Stimulated activated CD4-positive, alpha-beta T cell treated with anti-CD3 and anti-CD28 coated beads, Interleukin-2, amount 100 ng/mL, for 24 hours (primary cell): ENCODE data around the gene TEKT5.
"Not testable (repeated sequence)": the region's sequence is repeated elsewhere in the genome, so short reads cannot be mapped to it uniquely, and the experiment has no call there.

Experiments
- DNase-seq, 2 donors: peaks; one replicate each; pipeline ENCODE4 v3.0.0-alpha.2; 2020

TEKT5 gene

DNA sequence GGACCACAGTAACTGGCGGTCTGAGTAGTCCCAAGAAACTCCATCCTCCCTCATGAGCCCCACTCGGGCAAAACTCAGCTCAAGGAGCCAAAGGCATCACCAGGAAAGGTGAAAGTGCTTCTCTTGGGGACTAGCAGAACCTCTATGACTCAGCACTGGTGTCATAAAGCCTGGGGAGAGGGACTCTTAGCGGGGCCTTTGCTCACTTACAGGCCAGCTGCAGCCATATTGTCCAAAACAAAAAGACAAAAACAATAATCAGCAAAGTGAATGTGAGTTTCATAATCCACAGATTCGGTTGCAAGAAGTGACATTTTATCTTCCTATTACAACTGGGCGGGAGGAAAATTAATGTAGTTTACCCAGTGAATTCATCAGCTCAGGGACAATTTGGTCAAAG is at the start of gene TEKT5:
Gene TEKT5, minus strand, starts transcription at position 101 of the 400 bp plus-strand sequence. Its CDS starts 57 bp downstream, at position 44.
- no peak for DNase-seq

DNA sequence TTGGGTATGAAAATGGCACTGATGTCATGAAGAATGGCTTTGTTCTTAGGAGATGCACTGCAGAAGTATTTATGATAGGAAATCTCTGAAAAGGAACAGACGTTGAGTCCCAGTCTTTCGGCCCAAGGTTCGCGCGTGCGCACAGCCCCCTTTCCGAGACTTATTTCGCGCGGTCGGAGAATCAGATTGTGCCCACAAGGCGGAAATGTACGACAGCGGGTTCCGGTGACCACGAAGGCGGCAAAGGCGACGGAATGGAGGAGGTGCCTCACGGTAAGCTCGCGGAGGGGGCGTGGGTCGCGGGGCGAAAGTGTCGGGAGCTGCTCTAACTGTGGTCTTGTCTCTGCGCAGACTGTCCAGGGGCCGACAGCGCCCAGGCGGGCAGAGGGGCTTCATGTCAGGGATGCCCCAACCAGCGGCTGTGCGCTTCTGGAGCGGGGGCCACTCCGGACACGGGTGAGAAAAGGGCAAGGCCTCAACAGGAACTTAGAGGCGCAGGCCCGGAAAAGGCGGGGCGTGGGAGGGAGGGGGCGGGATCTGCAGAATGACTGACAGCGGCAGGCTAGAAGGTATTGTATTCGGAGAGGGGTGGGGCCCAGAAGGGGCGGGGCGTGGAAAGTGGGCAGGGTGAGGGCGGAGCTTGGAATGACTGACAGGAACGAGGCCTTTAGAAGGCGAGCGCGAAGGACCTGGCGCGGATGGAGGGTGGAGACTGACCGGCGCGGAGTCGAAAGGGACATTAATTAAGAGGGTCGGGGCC is 49.1 kb upstream of the TEKT5 start, which contains the start of gene NUBP1:
Gene NUBP1, plus strand, starts transcription at position 233 of the 760 bp plus-strand sequence. Its CDS starts 22 bp downstream, at position 255.
- DNase-seq, result peak; percentile 100

DNA sequence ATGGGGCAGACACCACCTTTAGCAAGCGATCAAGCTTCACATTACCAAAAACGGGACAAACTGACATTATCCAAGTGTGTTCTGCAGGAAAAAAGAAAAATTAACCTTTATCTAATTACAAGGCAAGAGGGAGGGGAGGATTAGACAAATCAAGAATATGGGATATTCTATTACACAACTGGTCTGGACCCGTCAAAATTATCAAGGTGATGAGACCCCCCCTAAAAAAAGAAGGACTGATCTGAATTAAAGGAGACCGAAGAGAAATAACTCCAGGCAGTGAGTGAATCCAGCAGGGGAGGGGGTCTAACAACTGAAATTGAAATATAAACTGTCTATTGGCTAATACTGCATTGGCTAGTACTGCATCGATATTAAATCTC is 48.5 kb upstream of the TEKT5 start:
- DNase-seq, result no peak

DNA sequence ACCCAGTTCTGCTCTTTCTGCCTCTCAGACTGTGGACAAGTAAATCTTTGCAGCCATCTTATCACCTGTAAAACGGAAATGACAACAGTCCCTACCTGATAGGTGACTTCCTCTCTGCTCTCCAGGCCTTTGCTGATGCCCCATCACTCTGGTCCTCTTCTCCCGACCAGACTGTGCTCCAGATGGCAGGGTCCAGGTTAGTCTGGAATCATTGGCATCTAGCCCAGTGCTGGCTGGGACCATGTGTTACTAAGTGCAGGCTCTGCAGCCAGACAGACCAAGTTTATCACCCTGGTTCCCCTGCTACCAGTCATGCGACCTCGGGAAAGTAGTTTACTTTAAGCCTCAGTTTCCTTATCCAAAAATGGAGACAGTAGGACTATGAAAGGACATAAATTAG is 47.1 kb upstream of the TEKT5 start:
- DNase-seq, result no peak

DNA sequence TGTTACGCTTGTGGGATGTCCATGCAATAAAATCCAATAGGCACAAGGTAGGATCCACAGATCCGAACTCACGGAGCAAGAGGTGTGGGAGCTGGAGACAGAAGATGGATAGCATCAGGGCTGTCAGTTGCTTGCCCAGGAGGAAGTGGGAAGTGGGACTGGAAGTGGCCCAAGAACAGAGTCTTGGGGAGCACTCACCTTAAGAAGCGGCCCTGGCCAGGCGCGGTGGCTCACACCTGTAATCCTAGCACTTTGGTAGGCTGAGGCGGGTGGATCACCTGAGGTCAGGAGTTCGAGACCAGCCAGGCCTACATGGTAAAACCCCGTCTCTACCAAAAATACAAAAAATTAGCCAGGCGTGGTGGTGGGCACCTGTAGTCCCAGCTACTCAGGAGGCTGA is 46.5 kb upstream of the TEKT5 start:
- DNase-seq, result not testable (repeated sequence)

DNA sequence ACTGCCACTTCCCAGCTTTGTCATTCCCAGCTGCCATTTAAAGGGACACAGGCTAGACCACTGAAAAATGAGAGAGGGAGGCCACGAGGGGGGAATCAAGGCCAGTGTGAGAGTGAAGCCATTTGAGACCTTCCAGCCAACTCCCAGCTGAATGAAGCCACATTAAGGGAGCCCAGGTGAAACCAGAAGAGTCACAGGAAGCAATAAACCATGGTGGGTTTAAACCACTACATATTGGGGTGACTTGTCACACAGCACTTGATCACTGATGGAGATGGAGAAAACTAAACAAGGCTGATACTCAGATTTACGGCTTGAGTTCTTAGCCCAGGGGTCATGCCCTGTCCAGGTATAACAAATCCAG is 46.1 kb upstream of the TEKT5 start:
- no peak for DNase-seq

DNA sequence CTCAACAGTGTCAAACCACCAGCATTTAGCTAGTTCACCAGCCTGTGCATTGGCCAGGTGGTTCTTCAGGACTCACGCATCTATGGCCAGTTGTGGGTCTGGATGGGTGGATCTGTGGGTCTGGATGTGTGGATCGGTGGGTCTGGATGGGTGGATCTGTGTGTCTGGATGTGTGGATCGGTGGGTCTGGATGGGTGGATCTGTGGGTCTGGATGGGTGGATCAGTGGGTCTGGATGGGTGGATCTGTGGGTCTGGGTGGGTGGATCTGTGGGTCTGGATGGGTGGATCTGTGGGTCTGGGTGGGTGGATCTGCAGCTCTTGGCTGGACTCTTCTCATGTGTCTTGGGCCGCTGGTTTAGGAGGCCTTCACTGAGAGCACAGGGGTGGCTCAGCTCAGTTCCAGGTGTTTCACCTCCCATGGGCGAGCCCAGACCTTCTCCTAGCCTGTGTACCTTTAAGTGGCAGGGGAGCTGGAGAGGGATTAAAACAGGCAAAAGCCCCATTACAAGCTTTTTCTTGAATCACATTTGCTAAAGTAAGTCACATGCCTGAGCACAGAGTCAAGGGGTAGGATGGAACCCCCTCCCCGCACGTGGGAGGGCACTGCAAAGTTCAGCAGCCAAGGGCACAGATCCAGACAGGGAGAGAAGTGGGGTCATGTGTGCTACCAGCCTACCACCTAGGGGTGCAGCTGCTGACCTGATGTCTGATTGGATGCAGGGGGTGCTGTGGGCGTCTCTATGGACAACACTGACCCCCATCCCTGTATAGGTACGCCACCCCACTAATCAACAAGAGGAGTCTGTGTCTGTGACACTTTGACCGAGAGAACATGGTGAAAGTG is 45.5 kb upstream of the TEKT5 start:
- DNase-seq, result no peak

DNA sequence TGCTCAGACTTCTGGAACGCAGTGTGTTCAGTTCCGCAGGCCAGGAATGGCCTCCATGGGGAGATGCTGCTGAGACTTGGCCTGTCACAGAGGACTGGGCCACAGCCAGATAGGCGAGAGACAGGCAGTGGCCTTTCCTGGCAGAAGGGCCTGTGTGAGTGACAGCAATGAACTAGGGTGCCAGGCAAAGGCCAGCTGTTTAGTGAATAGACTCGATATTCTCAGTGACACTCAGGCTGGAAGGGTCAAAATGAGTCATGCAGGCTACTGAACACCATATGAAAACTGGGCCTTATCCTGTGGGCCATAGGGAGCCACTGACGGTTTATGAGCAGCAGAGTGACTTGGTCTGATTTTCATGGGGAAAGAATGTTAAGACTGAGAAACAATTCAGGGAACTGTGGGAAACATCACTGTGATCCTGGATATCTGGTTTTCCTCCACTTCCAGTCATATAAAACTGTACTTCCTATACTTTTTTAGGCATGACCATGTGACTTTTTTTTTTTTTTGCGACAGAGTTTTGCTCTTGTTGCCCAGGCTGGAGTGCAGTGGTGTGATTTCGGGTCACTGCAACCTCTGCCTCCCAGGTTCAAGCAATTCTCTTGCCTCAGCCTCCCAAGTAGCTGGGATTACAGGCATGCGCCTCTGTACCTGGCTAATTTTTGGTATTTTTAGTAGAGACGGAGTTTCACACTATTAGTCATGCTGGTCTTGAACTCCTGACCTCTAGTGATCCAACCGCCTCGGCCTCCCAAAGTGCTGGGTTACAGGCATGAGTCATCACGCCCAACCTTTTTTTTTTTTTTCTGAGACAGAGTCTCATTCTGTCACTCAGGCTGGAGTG is 43.7 kb upstream of the TEKT5 start:
- DNase-seq, result peak; percentile 49 to 61

DNA sequence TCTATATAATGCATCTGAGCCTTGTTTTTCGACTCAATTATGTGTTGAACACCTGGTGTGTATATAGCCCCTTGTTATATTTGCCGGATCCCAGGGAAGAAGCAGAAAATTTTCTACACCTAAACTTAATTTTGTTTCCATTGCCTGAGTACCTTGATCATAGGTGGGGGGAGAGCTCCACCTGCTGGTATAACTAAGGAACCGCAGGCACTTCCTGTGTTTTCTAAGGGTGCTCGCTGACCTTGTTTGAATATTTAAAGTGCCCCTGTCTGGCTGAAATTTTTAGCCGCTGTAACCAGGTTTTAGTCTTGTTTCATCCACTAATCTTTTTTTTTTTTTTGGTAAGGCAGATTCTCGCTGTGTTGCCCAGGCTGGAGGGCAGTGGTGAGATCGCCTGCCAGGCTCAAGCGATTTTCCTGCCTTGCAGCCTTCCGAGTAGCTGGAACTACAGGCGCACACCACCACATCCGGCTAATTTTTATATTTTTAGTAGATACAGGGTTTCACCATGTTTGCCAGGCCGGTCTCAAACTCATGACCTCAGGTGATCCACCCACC is 42.4 kb upstream of the TEKT5 start:
- DNase-seq, result peak; percentile 54 to 75

DNA sequence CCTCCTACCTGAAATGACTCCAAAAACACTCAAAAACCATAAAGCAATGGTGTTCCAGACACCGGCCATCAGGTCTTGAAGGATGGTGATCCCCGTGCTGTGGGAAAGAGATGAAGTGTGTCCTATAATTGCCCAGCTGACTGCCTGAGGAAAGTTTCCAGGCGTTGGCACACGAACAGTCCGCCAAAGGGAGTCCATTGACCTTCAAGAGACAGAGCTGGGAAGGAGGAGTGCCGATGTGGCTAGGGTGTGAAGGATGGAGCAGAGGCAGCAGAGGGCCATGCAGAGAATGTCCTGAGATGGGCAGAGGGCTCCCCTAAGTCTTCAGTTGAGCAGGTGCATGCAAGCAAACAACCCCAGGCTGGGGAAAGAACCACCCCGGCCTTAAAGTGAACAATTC is 37.1 kb upstream of the TEKT5 start:
- no peak for DNase-seq

DNA sequence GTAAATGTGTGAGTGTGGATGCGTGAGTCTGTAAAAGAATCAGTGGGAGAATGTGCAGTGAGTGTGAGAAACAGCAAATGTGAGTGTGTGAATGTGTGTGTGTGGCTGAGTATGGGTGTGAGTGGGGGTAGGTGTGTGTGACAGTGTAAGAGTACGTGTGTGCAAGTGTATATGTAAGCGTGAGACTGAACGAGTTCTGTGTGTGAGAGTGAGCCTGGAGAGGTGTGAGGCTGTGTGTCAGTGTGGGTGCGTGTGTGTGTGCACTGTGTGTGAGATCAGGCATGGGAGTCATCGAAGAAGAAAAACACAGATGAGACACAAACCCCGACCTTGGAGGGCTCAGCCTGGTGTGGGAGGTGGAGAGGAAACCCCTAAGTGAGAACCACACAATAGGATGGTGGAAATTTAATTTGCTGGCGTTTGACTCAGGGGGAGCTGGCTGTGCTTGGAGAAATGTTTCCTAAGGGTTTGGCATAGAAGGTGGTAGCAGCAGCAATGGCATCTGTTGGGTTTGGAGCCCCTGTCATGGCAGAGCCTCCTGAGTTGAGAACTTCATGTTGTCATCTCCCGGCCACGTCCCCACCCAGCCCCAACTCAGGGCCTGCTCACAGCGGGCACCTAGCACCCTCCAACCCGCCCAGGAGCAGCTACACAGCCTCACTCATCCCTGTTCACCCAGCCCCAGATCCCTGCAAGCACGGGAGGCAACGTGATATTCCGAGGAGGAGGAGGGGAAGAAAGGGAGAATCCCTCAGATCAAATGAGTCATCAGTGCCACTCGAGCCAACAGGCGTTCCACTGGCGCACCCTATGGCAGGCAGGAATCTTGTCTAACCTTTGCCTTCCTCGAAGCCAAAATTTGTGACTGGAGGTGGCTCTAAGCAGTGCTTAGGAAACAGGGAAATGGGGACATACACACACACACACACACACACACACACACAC is 34.6 kb upstream of the TEKT5 start:
- no peak for DNase-seq

DNA sequence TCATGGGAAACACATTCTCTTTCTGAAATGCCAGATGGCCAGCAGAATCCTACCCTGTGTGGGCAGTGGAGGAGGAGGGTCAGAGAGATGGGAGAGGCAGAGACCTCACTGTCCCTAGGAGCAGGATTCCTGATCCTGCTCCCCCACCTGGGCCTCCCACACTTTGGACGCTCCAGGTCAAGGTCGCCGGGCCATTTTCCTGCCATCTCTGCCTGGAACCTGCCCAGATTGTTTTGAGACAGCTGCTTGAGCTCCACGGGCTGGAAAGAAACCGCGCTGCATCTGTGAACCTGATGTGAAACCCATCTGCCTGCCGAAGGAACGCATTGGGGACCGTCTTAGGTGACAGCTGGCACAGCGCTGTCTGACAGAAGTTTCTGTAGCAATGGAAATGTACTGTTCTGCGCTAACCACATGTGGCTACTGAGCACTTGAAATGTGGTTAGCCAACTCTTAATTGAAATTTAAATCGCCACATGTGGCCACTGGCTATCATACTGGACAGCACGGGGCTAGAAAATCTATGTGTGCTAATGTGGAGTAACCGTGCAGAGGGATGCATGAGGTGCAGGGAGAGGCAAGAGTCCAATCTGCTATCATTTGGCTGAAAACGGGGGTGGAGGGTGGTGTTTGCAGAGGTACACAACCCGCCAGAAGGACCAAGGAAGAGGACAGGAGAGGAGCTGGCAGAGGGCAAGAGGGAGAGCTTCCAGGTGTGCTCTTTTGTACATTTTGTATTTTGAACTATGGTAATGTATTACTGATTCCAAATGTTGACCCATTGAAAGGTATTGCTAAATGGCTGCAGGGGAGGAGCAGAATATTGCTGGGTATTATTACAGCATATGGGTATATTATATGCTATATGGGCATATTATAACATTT is 33.5 kb upstream of the TEKT5 start:
- DNase-seq, result no peak

DNA sequence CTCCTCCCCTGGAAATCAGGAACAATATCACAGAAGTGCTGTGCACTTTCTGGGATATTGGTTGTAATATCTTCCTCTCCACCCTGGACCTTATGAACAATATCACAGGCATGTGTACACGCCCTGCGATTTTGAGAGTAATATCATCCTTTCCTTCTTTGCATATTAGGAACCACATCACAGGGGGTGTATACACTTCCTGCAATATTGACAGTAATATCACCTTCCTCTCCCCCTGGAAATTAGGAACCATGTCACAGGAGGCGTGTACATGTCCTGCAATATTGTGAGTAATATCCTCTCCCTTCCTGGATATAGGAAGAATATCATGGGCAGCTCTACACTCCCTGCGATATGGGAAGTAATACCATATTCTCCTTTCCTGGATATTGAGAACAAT is 14.2 kb upstream of the TEKT5 start:
- DNase-seq, result no peak

DNA sequence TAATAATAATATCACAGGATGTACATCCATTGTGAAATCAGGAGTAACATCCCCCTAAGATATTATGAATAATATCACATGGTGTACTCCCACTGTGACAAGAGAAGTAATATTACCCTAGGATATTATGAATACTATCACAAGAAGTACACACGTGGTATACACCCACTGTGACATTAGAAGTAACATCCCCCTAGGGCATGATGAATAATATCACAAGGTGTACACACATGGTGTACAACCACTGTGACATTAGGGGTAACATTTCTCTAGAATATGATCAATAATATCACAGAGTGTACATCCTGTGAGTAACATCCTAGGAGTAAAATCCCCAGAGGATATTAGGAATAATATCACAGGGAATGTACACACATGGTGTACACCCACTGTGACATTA is 5.0 kb upstream of the TEKT5 start:
- no peak for DNase-seq

DNA sequence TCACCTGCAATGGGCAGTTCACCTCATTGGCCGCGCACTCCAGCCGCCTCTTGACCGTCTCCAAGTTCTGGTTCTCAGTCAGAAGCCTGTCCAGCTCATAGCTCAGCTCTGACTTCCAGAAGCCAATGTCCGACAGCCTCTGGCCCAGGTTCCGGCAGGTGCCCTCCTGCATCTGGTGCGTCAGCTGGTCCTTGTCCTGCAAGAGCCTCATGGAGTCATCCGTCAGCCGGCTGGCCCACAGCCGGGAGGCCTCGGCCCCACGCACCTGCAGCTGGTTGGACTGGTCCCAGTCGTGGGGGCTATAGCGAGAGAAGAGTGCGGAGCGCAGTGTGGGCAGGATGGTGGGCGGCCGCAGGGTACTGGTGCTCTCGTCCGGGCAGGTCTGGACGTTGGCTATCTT is 424 bp downstream of the TEKT5 start:
- DNase-seq, result no peak

DNA sequence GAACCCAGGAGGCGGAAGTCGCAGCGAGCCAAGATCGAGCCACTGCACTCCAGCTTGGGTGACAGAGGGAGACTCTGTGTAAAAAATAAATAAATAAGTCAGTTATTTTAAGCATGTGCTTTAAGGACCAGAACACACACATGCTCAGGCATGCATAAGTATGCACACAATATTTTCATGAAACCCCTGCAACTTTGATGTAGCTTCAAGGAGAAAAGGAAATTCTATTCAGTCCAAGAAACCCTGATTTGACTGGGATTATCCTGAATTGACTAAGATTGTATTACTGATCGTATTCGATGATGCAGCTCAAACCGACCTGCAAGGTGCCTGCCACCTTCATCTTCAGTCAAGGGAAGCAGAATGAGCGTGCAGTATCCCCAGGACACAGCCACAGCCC is 841 bp downstream of the TEKT5 start:
- DNase-seq, result no peak

DNA sequence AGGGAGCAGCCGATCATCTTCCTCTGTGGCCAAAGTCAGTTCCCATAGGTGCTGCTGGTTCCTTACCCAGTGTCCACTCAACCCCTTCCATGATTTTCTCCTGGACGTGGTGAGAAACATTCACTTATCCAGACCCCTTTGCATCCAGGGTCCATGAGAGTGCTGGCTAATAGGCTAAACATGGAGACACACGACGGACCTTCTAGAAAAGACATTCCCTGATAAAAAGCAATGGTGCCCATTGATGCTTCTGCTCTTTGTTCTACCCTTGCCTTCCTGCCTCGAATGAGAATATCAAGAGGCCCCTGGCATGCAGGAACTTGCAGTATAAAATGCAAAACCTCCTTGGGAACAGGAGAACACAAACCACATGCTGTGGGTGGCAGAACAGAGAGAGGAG is 2.3 kb downstream of the TEKT5 start:
- no peak for DNase-seq

DNA sequence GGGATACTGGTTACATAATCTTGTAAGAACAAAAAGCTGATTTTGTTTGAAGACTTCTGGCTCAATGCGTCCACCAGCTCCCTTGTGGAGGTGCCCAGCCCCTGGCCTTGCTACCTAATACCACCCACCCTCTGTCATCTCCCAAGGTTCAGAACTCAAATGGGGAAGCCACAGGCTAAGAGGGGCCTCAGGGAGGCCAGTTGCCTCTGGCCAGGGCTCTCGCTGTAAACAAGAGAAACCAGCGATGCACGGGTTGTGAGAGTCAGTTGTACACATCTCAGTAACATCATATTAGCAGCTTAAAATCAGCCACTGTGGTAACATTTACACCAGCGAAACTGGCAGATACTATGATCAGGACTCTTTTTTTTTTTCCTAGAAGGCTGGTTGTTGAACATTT is 6.0 kb downstream of the TEKT5 start:
- no peak for DNase-seq

DNA sequence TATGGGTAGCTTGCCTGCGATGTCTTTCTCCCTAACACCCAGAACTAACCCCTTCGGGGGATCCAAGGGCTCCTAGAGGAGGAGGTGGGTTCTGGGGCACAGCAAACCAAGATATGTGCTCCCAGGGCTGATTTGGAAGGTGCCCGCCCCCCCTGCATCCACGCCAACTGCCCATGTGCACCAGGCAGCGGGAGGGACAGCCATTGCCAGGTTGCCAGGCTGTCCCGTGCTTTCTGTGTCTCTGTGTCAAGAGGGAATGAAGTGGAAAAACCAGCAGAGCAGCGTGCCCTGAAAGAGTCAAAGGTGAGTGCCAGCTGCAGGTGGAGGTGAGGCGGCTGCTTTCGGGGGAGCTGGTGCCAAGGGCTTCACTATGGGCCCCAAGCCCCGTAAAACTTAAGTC is 6.4 kb downstream of the TEKT5 start:
- DNase-seq, result no peak

DNA sequence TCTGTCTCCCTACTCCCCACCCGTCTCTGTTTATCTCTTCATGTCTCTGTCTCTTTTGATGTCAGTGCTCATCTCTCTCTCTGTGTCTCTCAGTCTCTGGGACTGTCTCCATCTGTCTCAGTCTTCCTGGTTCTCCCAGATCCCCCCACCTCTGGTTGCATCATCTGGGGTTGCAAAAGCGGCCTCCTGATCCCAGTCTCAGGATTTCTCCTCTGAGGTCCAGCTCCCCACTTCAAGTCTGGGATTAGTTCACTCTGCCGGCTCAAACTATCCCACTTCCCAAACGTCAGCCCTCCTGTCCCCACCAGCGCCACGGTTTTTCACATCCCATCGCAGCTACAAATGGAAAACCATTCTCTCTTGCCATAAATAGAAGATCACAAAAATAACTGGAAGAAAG is 9.0 kb downstream of the TEKT5 start:
- DNase-seq, result no peak
